CD1c-positive myeloid dendritic cell (primary cell): ENCODE measurements around the gene LARP6.
"Not testable (repeated sequence)": the region's sequence is repeated elsewhere in the genome, so short reads cannot be mapped to it uniquely, and the experiment has no call there.

Experiments
- DNase-seq: peaks from one replicate; pipeline ENCODE4 v3.0.0-alpha.2; 2016; ENCODE audit errors: extremely low spot score

LARP6 gene

DNA sequence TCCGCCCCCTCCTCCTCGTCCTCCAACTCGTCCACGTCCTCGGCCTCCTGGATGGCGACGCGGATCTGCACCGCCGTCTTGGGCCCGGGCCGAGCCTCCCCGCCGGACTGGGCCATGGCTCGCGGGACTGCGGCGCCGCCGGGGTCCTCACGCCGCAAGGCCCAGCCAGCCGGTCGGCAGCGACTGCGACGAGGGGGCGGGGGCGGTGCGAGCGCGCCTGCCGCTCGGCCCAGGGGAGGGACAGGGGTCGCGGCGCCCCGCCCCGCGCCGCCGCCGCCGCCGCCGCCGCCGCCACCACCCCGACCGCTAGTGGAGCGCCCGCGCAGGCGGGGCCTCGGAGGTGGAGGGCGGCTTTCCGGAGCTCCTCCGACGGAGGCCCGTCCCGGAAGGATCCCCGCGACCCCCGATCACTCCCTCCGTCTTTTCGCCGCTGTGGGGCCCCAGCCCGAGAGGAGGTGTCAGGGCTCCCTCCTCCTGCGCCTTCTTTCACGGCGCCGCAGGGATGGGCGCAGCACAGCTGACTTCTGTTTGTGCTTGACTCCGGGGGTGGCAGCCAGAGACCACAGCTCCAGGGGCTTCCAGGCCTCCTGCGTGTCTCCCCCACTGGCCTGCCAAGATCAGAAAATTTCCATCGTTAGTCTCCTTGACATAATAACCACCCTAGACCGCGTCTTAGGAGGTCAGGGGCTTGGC, at the start of gene LARP6:
TSS of gene LARP6 (minus strand) at position 185 of the 693 bp plus-strand sequence. CDS start at position 116, 69 bp downstream.
- no peak for DNase-seq

DNA sequence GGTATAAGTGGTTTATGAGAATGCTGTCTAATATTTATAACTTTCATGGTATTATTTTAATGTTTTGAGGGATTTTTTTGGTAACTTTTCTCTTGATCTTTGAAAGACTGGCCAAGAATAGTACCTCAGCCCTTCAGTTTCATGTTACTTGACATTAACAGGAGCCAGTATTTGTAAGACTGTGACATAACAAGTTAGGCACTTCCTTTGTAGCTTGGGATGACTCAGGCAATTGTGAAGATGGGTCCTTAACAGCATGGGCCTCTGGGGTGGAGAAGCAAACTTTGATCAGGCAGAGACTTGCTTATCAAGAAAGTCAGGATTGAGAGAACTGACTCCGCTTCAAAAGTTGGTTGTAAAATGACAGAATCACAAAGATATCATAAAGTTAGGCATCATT, 48.1 kb upstream of the LARP6 start:
- DNase-seq = no peak

DNA sequence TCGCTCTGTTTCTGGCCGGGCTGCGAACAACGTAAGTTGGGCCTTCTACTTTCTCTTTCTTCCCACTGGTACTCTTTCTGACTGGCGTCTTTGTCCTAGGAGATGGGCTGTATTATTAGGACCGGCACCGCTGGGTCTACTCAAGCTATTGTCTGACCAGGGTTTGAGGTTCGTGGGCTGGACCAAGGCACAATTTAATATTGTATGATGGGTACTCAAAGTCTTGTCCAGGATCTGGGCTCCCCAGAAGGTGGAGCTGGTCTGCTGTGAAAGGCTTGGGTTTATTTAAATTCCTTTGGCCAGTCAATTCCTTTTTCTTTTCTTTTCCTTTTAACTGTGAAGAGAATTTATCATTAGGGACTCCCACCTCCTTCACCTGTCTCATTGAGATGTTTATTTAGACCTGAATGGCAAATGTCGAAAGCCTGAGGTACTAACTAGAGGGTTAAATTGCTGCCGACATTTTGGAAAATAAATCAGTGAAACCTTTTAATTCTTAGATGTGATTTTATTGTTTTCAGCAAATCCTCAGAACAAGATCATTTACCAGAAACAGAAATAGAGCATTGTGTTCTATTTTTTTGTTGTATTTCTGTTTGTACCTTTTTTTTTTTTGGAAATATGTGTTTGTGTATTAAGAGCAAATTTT, 39.1 kb upstream of the LARP6 start:
- peak; percentile 2 for DNase-seq

DNA sequence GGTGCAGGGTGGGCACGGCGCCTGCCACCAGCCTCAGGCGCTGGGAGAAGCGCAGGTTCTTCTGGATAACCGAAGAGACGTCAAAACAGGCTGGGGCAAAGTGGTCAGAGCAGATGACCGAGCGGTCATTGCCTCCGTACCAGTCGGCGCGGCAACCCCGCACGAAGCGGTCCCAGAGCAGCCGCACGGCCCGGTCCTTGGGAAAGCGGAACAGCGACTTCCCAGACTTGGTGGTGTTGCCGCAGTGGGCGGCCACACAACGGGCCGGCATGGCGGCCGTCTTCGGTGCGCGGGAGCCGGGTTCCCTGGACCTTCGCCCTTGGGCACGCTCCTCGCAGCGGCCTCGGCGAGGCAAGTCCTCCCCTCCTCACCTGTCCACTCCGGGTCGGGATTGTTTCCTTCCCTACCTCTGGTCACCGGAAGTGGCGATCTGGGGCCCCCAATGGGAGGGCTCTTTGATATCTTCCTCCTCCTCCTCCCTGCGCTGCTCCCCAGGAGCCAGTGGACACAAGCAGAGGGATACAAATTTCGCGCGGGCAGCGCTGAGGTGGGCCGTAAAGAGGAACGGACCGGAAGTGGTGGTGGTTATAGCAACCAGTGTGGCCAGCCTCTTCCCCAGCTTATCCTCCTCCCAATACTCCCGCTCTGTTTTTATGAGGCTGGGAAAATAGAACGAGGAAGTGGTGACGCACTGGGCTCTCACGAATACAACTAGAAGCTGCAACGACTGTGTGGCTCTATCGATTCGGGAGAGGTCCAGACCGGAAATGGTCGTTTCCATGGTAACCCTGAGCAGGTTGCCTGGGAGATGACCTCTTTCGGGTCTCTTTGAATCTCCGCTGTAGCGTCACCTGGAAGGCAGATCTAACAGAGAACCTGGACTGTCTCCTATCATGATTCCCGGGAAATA, 38.3 kb upstream of the LARP6 start, which contains the start of the genes LRRC49 and THAP10:
TSS of gene LRRC49 (plus strand) at position 825 of the 910 bp plus-strand sequence. CDS start at position 894, 69 bp downstream.
TSS of gene THAP10 (minus strand) at position 432 of the 910 bp plus-strand sequence. CDS start at position 271, 161 bp downstream.
- DNase-seq = peak; percentile 77

DNA sequence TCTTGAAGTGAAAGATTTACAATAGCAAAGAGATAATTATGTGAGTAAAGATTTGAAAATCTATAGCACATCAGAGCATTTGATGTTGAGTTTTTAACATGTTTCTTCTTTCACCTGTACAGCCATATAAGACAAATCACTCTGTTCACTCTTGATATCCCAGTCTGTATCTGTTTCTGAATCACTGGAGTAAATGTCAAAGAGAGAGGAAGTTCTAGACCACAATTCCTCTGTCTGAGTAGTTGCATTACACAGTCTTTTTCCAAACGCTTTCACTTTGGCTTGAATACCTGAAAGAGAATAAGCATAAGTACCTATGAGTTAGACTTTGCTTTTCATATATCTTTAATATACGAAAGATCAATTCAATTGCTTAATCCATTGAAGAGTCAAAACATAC, 28.4 kb upstream of the LARP6 start:
- DNase-seq = no peak

DNA sequence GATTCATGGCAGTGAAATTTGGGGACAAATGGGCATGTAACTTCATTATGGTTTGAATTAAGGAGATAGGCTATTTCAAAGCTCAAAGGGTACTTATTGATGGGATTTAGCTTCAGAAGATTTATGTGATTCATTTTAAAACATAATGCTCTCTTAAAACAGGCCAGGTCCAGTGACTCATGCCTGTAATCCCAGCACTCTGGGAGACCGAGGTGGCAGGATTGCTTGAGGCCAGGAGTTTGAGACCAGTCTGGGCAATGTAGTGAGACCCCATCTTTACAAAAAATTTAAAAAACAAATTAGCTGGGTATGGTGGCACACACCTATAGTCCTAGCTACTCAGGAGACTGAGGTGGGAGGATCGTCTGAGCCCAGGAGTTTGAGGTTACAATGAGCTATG, 26.8 kb upstream of the LARP6 start:
- no peak for DNase-seq

DNA sequence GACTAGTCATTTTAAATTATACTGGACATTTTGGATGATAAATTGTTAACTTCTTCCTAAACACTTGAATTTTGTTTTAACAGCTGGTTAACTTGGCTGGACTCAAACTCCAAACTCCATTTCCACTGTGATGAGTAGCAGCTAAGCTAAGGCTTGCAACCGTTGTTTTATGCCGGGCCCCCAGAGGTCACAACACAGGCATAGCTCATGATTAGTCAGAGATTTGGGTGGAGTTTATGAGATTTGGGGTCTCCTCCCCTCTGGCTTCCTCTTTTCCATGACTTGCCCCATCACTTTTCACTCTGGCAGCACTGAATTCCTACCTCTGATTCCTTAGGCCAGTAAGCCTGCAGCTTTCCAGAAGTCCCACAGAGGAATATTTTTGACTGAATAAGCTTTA, 25.4 kb upstream of the LARP6 start:
- no peak for DNase-seq

DNA sequence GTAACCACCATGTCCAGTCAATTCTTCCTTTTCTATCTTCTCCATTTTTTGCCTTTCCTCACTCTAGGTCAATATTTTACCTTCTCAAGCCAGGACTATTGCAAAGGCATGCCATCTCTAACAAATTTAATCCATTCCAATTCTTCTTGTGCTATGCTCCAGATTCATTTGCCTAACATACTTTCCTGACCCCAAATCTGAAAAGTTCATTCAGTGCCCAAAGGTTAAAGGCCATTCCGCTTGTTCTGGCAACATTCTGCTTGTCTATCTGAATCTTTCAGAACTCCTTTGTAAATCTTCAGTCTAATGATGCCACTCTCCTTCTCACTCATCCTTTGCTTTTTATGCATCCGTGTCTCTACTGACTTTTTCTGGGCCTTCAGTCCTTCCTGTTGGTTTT, 22.7 kb upstream of the LARP6 start:
- no peak for DNase-seq

DNA sequence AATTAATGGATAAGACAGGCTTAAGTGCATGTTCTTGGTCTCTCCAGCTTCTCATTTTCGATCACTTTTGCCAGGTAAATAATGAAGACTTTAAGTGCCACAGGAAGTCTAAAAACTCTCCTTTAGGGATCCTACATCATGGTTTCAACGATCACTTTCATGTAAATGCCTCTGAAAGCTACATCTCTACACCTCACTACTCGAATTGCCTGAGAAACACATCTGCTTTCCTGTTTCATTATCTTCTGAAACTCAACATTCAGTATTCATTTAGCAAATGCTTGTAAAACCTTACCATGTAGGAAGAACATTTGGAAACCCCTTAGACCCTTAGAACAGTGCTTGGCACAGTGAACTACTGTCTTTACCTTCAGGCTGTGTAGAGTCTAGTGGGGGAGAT, 22.1 kb upstream of the LARP6 start:
- DNase-seq = no peak

DNA sequence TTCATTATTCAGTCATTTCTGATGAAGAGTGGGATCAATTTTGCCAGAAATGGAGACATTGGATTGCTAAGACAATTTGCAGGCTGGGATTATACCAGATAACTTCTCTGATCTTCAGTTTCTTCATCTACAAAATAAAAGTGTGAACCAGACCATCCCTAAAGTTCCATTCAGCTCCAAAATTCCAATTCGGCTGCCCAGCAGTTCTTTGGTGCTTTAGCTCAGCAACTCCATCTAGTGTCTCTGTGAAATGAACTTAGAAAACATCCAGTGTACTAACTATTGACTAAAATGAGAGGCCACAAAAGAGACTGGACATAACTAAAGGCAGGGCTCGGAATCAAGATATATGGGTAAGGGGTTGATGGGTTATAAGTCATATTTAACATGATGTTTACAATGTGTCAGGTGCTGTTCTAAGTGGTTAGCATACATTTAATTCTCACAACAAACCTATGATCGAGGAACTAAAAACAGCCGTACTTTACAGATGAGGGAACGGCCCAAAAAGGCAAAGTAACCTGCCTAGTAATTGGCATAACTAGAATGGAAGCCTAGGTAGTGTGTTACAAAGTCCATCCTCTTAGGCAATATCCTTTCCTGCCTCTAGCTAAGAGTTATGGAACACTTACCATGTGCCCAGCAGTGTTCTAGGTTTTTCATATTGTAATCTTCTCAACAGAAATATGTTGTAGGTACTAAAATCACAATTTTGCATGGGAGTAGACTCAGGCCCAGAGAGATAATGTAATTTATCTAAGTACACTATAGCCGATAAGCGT, 21.2 kb upstream of the LARP6 start:
- no peak for DNase-seq

DNA sequence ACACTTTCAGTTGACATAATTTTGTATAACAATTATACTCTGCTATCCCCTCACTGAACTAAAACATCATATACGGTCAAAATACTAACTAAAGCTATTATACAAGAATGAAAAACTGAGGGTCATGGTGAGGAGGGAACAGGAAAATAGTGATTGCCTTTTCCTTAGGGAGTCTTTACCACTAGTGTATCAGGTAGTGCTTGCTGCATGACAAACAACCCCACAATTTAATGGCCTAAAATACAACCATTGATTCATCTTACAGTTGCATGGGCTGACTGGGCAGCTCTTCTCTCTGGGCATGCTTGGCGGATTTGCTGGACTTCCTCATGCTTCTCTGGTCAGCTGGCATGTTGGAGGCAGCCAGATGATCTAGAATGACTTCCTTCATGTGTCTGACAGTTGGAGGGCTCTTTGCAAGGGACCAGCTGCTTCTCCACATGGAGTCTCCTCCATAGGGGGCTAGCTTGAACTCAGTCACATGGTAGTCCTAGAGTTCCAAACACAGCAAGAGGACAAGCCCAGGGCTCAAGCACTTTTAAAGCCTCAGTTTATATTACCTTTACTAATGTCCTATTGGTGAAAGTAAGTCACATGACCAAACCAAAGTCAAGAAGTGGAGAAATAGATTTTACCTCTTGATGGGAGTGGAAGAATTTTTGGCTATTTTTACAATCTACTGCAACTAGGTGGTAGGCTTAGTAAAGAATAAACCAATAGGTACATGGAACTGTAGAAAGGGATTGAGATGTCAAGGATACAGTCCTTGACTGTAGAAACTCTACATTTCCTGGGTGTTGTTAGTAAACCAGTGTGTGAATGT, 19.5 kb upstream of the LARP6 start:
- DNase-seq = no peak

DNA sequence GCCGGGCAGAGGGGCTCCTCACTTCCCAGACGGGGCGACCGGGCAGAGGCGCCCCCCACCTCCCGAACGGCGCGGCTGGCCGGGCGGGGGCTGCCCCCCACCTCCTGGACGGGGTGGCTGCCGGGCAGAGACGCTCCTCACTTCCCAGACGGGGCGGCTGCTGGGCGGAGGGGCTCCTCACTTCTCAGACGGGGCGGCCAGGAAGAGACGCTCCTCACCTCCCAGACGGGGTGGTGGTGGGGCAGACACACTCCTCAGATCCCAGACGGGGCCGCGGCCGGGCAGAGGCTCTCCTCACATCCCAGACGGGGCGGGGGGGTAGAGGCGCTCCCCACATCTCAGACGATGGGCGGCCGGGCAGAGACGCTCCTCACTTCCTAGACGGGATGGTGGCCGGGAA, 17.5 kb upstream of the LARP6 start:
- not testable (repeated sequence) for DNase-seq

DNA sequence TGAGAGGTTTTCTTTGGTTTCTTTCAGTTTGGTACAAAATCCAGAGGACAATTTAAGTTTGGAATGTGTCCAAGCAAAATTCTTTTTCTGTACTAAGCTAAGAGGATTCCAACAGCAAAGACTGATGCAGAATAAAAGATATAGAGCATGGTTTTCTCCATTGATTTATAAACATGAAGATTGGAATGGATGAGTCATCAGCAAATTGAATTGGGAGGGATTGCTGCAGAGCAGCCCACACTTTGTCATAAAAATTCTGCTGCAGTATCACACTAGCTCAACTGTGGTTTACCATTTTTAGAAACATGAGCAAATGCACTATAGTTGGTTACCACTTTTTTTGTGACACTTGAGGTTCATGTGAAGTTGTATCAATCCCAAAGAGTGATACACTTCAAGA, 16.1 kb upstream of the LARP6 start:
- no peak for DNase-seq

DNA sequence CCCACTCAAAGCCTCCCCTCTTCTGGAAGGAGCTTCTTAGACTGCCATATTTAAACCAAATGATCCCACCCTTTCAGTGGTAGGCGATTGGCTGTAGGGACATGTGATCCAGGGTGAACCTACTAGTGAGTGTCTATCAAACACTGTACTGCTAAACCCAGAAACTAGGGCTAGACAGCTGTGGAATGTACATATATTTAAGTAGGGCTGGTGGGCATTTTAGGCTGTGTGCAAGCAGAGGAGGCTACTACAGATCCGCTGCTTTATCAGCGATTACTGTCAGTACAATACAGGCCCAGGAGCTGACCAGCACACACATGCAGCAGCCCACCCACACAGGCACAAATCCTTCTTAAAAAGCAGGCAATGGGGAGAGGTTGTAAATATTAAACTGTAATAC, 15.4 kb upstream of the LARP6 start:
- no peak for DNase-seq

DNA sequence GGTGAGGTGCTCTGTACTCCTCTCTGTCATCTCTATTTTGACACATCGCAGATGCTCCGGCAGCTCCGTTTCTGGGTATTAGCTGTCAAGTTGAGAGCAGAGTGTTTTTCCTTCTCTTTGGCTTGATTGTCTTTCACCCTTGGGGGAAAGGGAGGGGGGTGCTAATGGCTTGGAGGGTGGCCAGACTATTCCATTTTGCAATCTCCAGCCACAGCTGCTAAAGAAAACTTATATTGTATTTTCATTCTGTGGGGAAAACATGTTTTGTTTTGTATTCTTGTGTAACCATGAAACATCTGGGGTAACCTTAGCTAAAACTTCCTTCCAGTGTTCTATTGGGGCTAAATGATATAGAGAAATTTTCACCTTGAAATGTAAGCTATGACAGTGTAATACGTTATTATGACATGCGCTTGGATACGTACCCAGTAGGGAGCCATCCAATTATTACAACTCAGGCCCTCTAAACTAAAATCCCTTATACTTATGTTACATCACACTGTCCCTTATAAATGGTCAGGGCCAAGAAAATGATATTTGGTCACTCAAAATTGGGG, 14.0 kb upstream of the LARP6 start:
- DNase-seq = no peak

DNA sequence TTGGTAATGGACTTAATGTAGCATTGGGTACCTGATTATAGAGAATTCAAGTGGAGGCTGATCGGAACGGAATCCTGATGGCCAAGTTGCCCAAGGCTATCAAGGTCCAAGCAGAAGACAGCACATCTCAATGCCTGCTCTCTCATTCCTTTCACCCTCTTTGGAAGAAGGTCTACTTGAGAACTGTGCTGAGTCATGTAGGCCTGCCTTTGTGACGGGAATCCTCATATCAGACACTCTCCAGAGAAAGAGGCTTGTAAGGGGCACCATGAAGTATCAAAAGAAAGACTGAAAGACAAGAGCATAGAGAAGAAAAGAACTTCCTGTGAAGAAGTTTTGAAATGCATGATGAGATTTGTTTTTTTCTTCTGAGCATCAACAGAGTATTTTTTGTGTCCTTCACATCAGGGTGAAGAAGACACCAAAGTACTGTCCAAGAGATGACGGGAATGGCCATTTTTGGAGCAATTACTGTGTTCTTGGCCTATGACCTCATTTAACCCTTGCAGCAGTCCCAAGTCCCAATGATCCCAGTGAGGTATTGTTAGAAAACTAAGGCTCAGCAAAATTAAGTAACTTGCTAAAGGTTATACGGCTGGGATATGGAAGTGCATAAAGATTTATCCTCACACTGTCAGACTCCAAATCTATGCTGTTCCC, 13.2 kb upstream of the LARP6 start:
- no peak for DNase-seq

DNA sequence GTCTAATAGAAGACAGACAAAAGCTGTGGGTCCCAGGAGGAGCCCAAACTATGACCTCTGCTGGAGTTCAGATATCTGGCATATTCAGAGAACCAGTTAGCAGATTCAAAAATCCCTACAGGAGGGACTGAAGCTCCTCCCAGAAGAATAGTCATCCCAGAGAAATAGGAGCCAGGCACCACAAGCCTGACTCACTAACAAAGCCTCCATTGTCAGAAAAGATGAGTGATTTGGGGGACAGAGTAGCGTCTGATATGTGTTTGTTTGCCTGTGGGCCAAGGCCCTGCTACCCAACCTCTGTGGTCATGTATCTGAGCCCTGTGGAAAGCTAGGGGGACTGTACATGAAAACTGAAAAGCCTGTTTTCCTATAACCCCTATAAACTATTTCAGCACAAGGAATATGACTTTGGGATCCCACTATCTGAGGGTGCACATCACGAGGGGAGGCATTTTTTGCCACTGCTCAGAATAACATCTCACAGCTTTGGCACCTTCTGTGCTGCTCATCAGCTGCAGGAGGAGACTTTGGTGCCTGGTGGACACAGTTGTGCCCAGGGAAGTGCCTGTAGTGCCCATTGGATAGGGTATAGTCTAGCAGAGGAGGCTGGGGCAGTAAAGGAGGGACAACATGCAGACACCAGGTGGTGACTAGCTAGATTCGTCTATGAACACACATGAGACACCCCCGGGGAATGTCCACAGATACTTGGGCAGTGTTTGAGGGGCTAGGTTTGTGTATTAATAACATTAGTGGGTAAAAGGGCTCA, 9.7 kb upstream of the LARP6 start:
- no peak for DNase-seq

DNA sequence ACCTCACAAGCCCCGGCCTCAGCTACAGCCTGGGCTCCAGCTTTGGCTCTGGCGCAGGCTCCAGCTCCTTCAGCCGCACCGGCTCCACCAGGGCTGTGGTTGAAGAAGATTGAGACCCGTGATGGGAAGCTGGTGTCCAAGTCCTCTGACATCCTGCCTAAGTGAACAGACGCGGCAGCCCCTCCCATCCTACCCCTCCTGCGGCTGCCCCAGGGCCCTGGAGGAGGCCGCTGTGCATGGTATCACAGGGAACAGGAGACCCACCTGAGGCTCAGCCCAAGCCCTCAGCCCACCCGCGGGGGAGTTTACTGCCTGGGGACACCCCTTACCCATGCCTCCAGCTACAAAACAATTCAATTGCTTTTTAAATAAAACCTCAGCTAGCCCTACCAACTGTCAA, 6.0 kb upstream of the LARP6 start:
- DNase-seq = no peak

DNA sequence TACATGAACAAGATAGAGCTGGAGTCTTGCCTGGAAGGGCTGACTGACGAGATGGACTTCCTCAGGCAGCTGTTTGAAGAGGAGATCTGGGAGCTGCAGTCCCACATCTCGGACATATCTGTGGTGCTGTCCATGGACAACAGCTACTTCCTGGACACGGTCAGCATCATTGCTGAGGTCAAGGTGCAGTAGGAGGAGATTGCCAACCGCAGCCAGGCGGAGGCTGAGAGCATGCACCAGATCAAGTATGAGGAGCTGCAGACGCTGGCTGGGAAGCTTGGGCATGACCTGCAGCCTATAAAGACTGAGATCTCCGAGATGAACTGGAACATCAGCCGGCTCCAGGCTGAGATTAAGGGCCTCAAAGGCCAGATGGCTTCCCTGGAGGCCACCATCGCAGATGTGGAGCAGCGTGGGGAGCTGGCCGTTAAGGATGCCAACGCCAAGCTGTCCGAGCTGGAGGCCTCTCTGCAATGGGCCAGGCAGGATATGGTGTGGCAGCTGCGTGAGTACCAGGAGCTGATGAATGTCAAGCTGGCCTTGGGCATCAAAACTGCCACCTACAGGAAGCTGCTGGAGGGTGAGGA, 5.5 kb upstream of the LARP6 start:
- no peak for DNase-seq
